ENCODE data around the gene WDR89.

WDR89 gene

DNA sequence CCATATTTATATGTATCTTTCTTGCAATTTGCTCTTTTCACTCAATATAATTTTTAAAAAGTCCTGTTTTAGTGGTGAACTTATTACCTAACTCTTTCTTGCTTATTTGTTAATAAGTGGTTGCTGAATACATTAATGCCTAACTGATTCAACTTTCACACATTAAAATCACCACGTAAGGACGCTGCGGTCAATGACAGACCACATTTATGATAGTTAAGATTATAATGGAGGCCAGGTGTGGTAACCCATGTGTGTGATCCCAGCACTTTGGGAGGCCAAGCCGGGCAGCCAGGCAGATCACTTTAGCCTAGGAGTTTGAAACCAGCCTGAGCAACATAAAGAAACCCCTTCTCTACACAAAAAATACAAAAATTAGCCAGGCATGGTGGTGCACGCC is 37.0 kb downstream of the WDR89 start:
- TF ChIP-seq SIN3A (IDR thresholded peaks at IDR 0.05; ENCODE audit: borderline replicate concordance, insufficient read depth, low read length) (no peak), FOXP2 (optimal IDR thresholded peaks at IDR 0.05; ENCODE audit: borderline replicate concordance, extremely low read depth, extremely low read length, insufficient read depth) (no peak), TAF1 (IDR thresholded peaks at IDR 0.05; ENCODE audit: borderline replicate concordance, insufficient read depth, low read length) (no peak), POLR2AphosphoS5 (IDR thresholded peaks at IDR 0.05; ENCODE audit: low read depth, low read length) (no peak)
- TF ChIP-seq, protein P1, sequence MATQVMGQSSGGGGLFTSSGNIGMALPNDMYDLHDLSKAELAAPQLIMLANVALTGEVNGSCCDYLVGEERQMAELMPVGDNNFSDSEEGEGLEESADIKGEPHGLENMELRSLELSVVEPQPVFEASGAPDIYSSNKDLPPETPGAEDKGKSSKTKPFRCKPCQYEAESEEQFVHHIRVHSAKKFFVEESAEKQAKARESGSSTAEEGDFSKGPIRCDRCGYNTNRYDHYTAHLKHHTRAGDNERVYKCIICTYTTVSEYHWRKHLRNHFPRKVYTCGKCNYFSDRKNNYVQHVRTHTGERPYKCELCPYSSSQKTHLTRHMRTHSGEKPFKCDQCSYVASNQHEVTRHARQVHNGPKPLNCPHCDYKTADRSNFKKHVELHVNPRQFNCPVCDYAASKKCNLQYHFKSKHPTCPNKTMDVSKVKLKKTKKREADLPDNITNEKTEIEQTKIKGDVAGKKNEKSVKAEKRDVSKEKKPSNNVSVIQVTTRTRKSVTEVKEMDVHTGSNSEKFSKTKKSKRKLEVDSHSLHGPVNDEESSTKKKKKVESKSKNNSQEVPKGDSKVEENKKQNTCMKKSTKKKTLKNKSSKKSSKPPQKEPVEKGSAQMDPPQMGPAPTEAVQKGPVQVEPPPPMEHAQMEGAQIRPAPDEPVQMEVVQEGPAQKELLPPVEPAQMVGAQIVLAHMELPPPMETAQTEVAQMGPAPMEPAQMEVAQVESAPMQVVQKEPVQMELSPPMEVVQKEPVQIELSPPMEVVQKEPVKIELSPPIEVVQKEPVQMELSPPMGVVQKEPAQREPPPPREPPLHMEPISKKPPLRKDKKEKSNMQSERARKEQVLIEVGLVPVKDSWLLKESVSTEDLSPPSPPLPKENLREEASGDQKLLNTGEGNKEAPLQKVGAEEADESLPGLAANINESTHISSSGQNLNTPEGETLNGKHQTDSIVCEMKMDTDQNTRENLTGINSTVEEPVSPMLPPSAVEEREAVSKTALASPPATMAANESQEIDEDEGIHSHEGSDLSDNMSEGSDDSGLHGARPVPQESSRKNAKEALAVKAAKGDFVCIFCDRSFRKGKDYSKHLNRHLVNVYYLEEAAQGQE (IDR thresholded peaks at IDR 0.05; ENCODE audit: insufficient read depth in 1 of 2, low read depth in 2 of 2, low read length in 2 of 2), result no peak

DNA sequence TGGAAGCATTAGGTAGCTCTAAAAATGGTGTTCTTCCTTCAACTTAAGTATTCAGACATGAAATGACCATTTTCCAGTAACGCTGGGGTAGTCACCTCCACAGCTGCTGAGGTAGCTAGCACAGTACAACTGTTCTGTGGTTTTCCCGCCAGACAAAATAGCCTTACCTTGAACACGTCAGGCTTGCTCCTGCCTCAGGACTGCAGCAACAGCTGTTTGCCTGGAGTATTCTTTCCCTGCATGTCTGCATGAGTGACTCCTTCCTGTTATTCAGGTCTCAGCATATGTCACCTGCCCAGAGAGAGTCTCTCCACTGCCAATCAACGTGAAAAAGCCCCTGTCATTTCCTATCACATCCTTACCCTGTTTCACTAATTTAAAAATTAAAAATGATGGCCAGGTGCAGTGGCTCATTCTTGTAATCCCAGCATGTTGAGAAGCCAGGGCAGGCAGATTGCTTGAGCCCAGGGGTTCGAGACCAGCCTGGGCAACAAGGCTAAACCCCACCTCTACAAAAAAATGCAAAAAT is 37.9 kb downstream of the WDR89 start:
- TF ChIP-seq POLR2AphosphoS5 (IDR thresholded peaks at IDR 0.05; ENCODE audit: low read depth, low read length) (no peak), TAF1 (IDR thresholded peaks at IDR 0.05; ENCODE audit: borderline replicate concordance, insufficient read depth, low read length) (no peak), FOXP2 (optimal IDR thresholded peaks at IDR 0.05; ENCODE audit: borderline replicate concordance, extremely low read depth, extremely low read length, insufficient read depth) (no peak), SIN3A (IDR thresholded peaks at IDR 0.05; ENCODE audit: borderline replicate concordance, insufficient read depth, low read length) (no peak)
- TF ChIP-seq, protein P1 (IDR thresholded peaks at IDR 0.05; ENCODE audit: insufficient read depth in 1 of 2, low read depth in 2 of 2, low read length in 2 of 2), result no peak

DNA sequence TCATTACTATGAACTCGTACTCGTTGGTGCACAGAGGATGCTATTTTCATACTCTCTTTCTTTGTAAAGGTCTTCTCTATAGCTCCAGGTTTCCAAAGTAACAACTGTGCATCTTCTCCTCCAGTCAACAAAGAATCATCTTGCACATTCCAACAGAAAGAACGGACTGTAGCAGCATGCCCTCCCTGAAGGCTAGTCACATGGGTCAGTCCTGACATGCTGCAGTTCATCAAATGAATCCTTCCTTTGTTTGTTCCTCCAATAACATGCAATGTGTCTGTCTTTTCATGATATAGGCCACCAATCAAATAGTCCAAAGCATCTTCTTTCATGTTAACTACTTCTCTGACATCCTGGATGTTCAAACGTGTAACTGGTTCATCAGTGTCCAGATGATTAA is 42.9 kb downstream of the WDR89 start:
- TF ChIP-seq POLR2AphosphoS5 (IDR thresholded peaks at IDR 0.05; ENCODE audit: low read depth, low read length) (no peak), TAF1 (IDR thresholded peaks at IDR 0.05; ENCODE audit: borderline replicate concordance, insufficient read depth, low read length) (no peak), FOXP2 (optimal IDR thresholded peaks at IDR 0.05; ENCODE audit: borderline replicate concordance, extremely low read depth, extremely low read length, insufficient read depth) (no peak), SIN3A (IDR thresholded peaks at IDR 0.05; ENCODE audit: borderline replicate concordance, insufficient read depth, low read length) (no peak)
- TF ChIP-seq, protein P1 (IDR thresholded peaks at IDR 0.05; ENCODE audit: insufficient read depth in 1 of 2, low read depth in 2 of 2, low read length in 2 of 2), result no peak

DNA sequence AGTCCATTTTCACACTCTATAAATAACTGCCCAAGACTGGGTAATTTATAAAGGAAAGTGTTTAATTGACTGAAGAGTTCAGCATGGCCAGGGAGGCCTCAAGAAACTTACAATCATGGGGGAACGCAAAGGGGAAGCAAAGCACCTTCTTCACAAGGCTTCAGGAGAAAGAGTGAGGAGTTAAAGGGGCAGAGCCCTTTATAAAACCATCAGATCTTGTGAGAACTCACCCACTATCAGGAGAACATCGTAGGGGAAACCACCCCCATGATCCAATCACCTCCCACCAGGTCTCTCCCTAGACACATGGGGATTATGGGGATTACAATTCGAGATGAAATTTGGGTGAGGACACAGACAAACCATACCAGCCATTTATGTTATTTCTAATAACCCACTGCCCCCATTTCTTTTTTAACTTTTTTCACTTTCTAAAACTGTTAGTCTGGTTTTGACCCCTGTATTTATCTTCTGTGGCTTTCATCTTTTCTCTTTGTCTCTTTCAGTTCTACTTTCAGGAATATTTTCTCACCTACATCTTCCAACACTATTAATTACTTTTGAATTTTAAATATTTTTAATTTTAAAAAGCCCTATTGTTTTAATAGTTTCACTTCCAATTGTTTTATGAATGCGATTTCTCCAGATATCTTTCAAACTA is 44.5 kb downstream of the WDR89 start:
- no peak for TF ChIP-seq FOXP2 (optimal IDR thresholded peaks at IDR 0.05; ENCODE audit: borderline replicate concordance, extremely low read depth, extremely low read length, insufficient read depth)
- TF ChIP-seq TAF1 (IDR thresholded peaks at IDR 0.05; ENCODE audit: borderline replicate concordance, insufficient read depth, low read length), result no peak
- TF ChIP-seq, protein P1 (IDR thresholded peaks at IDR 0.05; ENCODE audit: insufficient read depth in 1 of 2, low read depth in 2 of 2, low read length in 2 of 2), result no peak
- TF ChIP-seq SIN3A (IDR thresholded peaks at IDR 0.05; ENCODE audit: borderline replicate concordance, insufficient read depth, low read length), result no peak
- no peak for TF ChIP-seq POLR2AphosphoS5 (IDR thresholded peaks at IDR 0.05; ENCODE audit: low read depth, low read length)
